NCI-H1417 treated with DMSO at 0.1 percent for 48 hours (cell line): ENCODE measurements around the gene RBM10.

ENCODE experiments used
- DNase-seq: peaks from one replicate; lab custom pipeline; 2025; lab: John Stamatoyannopoulos, UW

The RBM10 gene

DNA sequence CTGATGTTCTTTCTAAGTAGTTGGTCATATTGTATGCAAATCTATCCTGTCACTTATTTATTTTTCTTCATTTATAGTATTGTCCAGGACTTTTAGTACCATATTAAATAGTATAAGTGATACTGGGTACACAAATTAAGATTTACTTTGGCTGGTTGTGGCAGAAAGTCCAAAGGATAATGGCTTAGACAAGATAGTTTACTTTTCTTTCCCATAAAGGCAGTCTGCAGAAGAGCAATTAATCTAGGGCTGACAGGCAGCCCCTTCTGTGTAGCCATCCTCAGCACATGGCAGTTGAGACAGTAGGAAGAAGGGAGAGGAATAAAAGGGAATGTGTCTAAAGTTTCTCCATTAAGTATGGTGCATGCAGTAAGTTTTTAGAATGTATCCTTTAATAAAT is 6.4 kb downstream of the RBM10 start:
- no peak for DNase-seq

DNA sequence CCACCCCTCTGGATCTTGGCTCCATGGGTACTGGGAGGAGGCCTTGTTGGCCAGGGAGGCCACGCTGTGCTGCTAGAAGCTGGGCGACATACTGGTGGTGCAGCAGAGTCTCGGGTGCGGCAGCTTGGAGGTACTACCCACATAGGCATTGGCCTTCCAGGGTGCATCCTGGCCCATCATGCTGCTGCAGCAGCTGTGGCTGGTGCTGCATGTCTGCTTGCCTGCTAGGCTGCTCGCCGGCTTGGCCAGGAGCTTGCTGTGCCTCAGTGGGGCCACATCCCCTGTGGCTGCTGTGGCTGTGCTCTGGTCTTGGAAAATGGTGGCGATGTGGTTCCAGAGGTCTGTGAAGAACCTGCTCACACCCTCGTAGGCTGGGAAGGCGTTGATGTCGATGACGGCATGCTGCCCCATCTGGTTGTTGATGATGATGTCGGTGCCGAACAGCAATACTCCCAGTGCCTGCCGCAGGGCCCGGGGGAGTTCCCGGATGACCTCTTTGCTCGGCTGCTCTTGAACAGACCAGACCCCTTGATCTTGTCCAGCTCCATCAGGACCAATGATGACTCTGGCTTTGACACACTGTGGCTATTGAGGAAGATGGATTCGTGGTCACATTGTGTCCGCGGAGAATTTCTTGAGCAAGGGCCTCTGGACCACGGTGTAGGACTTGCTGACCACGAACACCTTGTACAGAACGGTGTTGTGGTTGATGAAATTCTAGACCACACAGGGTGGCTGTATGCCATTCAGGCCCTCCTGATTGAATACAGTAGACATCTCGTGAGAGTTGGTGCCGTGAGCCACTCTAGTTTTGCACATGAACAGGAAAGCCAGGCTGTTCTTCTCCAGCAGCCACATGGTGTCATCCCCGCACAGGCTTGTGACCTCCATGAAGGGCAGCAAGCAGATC is 11.8 kb downstream of the RBM10 start:
- no peak for DNase-seq

DNA sequence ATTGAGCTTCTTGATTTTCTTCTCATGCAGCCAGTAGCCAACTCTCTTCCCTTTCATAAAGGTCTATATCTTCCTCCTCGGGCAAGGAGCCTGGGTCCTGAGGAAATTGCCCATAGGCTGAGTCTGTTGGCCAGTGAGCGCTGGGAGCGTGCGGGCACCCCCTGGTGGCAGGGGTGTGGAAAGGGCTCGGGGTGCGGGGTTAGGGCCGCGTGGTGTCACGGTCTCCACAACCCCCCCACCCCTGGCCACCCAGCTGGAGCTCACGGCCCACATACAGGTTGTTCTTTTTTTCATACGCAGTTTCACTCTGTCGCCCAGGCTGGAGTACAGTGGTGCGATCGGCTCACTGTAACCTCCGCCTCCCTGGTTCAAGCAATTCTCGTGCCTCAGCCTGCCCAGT is 13.1 kb downstream of the RBM10 start:
- no peak for DNase-seq

DNA sequence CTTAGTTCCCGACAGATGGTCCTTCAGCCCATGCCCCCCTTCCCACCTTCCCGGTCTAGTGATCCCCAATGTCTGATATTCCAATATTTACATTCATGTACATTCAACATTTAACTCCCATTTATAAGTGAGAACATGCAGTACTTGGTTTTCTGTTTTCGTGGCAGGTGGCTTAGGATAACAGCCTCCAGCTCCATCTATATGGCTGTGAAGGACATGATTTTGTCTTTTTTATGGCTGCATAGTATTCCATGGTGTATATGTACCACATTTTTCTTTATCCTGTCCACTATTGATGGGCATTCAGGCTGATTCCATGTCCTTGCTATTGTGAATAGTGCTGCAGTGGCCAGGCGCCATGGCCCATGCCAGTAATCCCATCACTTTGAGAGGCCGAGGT is 13.8 kb downstream of the RBM10 start:
- DNase-seq = no peak

DNA sequence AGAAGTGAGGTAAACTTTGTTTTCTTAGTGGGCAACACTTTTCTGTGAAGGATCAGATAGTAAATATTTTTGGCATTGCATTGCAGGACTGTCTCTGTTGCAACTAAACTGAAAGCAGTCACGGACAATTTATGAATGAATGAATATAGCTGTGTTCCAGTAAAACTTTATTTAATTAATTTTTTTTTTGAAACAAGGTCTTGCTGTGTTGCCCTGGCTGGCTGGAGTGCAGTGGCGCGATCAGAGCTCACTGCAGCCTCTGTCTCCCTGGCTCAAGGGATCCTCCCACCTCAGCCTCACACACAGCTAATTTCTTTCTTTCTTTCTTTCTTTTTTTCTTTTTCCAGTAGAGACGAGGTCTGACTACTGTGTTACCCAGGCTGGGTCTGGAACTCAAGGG is 15.8 kb downstream of the RBM10 start:
- DNase-seq = no peak

DNA sequence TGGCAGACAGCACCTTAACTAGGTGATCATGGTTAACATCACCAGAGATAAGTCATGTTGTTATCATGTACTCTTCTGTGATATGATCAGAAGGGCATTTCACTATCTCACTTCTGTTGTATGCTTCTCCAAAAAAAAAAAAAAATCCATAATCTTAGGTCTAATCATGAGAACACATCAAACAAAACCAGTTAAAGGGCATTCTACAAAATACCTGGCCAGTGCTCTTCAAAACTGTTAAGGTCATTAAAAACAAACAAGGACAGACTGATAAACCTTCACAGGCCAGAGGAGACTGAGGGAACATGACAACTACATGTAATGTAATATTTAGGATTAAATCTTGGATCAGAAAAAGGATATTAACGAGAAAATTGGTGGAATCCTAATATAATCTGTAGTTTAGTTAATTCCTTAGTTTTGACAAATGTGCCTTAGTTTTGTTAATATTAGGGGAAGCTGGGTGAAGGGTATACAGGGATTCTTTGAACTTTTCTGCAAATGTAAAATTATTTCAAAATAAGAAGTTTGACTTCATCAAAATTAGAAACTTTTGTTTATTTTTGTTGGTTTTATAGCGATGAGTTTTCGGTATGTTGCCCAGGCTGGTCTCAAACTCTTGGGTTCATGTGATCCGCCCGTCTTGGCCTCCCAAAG is 18.0 kb downstream of the RBM10 start:
- DNase-seq = no peak

DNA sequence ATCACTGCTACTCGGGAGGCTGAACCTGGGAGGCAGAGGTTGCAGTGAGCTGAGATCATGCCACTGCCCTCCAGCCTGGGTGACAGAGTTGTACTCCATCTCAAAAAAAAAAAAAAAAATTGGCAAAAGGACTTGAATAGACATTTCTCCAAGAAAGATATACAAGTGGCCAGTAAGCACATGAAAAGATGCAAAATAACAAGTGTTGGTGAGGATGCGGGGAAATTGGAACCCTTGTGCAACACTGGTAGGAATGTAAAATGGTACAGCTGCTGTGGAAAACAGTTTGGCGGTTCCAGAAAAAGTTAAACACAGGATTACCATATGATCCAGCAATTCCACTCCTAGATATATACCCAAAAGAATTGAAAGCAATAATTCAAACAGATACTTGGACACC is 19.4 kb downstream of the RBM10 start:
- no peak for DNase-seq

DNA sequence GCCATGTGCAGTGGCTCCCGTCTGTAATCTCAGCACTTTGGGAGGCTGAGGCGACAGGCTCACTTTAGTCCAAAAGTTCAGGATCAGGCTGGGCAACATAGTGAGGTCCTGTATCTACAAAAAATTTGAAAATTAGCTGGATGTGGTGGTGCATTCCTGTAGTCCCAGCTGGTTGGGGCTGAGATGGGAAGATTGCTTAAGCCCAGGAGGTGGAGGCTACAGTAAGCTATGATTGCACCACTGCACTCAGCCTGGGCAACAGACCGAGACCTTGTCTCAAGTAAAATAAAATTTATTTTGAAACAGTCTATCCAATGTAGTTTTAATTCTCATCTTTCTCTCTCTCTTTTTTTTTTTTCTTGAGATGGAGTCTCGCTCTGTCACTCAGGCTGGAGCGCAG is 21.1 kb downstream of the RBM10 start:
- no peak for DNase-seq

DNA sequence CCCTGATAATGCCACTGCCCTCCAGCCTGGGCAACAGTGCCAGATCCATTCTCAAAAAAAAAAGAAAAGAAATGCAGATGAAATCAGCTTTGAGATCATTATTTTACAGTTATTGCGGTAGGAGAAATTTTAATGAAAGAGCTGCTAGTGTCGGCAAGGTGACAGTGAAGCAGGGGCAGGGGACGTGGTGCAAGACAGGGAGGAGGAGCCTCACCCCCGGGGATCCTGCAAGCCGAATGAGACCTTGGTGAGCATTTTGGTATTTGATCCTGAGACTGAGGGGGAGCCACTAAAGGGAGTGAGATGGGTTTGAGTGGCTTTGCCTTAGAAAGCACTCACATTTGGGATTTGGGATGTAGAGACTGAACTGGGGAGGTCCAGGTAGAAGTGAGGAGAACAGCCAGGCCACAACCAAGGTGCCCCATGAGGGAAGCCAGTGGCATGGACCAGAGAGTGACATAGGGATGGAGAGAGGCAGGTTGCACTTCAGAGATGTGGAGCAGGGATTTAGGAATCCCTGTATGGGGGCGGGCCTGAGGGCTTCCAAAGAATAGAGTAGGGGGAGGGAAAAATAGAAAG is 23.6 kb downstream of the RBM10 start:
- no peak for DNase-seq

DNA sequence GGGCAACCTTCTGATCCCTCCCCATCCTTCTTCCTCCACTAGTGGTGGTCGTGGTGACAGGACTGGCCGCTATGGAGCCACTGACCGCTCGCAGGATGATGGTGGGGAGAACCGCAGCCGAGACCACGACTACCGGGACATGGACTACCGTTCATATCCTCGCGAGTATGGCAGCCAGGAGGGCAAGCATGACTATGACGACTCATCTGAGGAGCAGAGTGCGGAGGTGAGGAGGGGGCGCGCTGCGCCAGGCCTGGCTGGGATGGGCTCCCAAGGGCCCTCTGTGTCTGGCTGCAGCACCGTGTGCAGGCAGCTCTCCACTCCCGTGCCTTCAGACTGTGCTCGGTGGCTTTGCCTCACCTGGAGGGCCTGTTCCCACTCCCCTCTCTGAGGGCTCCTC is 24.3 kb downstream of the RBM10 start:
- no peak for DNase-seq

DNA sequence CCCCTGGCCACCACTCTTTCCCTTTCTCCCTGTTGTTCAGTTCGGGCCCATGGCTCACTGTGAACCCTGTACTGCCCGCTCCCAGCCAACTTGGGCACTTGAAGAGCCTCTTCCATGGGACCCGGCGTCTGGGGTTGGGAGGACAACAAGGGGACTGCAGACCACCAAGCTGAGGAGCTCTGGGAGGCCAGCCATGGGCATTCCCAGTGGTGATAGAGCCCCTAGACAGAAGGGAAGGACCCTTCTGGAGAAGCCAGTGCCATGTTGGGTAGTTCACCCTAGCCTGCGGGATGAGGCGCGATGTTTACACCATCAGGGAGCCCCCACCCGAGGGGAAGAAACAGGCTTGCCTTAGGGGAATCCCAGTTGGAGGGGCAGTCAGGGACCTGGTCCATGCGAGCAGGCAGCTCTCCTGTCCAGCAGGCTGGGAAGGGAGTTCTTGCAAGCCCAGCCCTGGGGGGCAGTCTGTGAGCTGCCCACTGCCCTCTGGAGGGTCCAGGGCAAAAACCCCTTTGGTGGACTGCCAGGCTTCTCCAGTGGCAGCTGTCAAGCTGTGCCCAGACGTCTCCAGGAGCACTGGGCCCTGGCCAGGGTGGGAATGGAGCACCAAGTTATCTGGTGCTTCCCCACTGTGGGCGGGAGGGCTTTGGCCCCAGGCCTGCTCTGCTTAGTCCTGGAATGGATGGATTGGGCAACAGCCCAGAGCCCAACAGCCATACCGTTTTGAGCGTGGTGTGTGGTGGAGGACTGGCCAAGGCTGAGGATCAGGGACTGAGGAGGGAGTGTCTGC is 24.9 kb downstream of the RBM10 start:
- DNase-seq = no peak

DNA sequence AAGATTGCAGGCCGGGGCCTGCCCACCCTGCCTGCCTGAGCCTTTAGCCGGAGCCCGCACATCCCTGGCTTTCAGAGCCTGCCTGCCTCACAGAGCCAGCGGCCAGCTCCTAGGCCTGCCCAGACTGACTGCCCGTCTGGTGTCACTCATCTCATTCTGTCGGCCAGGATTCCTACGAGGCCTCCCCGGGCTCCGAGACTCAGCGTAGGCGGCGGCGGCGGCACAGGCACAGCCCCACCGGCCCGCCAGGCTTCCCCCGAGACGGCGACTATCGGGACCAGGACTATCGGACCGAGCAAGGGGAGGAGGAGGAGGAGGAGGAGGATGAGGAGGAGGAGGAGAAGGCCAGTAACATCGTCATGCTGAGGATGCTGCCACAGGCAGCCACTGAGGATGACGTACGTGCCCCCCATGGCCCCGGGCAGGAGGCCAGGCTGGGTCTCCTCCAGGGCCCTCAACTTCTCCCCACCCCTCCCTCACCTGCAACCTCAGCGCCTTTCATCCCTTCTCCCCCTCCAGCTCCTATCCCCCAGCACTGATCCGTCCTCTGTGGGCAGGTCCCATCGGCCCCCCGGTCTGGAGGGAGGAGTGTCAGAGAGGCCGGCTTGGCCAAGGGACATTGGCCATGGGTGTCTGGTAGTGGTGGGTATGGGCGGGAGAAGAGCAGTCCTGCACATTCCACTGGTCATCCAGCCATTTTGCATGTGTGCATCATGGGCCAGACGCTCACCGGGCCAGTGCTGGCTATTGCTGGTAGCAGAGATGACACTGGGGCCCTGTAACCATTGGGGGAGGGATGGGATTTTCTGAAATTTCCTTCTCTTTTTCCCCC is 26.1 kb downstream of the RBM10 start:
- no peak for DNase-seq

DNA sequence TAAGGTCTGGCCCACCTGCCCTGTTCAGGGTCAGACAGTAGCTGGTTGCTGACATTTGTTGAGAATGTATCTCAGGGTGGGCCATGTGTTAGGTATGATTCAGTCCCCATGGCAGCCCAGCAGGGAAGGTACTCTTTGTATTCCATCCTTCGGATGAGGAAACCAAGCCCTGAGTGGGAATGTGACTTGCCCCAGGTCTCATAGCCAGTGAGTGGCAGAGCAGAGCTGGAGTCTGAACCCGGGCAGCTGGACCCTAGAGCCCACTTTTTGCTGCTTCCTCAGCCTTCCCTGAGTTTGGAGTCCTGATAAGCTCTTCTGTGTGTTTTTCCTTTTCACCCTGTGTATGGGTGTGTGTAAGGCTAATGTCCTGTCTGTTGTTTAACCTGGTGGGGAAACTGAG is 27.0 kb downstream of the RBM10 start:
- no peak for DNase-seq

DNA sequence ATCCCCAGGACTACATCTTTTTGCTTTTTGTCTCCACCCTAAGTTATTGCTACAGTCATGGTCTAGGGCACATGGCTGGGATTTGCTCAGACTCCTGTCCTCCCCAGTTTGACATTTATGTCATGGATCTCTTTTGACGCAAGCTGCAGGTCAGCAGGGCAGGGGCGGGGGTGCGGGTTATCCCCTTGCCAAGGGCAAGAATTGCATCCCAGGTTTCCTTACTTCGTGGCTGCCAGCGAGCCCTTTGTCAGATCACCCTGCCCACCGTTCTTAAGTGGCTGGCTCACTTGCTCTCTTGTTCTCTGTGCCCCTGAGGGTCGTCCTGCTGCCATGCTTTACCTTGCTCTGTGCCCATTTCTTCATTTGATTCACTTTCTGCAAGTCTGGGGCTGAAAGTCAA is 27.5 kb downstream of the RBM10 start:
- DNase-seq = no peak

DNA sequence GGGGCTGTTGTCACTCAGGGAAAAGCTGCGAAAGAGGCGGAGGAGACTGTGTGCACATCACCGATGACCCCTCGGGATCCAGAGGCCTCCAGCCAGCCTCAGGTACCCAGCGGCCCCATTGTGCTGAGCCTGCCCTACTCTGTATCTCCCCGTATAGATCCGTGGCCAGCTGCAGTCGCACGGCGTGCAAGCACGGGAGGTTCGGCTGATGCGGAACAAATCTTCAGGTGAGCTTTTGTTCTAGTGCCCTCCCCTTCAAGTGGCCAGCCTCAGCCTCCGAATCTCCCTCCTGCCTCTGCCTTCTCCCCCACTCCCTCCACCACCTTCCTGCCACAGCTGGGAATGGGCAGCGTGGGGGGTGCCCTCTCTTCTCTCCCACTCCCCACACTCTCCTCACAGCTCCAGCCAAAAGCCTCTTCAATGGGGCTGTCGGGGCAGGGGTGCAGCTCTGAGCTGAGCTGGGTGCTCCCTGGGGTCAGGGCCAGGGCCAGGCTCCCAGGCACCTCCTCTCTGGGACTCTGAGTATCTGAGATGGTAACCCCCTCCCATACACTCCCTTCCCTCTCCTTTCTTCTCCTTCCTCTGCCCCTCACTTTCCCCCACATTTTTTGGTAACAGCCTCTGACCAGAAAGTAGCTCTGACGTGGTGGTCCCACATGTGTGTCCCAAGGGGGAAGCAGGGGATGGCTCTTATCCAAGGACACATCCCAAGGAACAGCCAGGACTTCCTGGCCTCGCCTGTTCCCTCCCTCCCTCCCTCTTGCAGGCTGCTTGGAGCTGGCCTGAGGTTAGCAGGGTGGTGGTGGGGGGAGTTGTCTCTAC is 28.2 kb downstream of the RBM10 start:
- no peak for DNase-seq

DNA sequence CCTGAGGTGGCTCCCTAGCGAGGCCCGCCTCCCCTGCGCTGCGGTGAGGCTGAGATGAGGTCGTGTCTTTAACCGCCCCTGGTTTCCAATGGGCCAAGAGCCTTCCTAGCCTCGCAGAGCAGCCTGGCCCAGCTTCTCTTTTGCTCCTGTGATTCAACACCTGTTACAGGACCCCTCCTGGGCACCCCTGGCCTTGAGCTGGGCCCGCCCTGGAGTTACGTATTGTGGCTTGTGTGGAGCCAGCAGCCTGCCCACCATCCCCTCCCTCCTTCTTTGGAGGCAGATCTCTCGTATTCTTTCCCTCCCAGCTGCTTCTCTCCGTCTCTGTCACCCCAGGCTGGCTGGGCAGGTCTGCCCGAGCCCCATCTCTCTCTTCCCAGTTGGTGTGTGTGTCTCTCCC is 29.4 kb downstream of the RBM10 start:
- no peak for DNase-seq

DNA sequence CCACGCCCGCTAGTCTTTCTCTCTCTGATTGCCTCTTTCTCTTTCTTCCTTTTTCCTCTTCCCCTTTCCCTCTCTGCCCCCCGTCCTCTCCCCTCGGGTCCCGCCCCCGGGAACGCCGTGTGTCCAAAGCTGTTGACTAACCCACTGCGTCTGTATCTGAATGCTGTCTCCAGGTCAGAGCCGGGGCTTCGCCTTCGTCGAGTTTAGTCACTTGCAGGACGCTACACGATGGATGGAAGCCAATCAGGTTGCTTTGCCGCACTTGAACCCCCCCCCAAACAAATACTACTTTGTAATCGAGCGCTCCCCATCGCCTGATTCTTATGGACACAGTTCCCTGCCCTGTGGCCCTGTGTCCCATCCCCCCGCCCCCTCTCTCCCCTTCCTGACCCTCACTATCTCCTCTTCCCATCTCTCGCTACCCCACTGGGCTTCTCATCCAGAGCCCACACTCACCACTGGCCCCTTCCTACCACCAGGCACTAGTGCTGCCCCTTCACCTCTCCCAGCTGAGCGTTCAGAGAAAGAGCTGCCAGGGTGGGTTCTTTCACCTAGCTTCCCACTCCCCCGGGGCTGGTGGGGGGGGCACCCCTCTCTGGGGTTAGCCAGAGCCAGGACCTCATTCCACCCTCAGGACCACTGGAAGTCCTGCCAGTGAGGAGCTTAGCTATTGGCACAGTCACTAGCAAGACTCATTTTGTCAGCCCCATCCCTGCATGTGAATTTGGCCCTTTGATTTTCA is 30.0 kb downstream of the RBM10 start:
- DNase-seq = no peak

DNA sequence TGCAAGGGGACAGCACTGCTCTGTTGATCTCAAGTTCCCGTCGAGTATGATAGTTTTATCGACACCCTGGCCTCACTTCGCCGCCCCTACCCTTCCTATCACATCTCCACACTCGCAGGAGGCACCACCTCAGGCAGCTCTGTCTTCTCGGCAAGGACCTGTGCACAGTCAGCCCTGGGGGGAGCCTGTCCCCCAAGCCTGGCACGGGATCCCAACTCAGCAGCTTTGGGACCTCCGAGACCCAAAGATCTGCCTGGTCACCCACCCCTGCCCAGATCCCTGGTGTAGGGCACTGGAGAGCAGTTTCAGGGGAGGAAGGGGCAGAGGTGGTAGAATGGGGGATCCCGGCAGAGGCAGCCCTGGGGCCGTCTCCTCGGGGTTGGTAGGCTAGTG is 30.6 kb downstream of the RBM10 start:
- DNase-seq = no peak

DNA sequence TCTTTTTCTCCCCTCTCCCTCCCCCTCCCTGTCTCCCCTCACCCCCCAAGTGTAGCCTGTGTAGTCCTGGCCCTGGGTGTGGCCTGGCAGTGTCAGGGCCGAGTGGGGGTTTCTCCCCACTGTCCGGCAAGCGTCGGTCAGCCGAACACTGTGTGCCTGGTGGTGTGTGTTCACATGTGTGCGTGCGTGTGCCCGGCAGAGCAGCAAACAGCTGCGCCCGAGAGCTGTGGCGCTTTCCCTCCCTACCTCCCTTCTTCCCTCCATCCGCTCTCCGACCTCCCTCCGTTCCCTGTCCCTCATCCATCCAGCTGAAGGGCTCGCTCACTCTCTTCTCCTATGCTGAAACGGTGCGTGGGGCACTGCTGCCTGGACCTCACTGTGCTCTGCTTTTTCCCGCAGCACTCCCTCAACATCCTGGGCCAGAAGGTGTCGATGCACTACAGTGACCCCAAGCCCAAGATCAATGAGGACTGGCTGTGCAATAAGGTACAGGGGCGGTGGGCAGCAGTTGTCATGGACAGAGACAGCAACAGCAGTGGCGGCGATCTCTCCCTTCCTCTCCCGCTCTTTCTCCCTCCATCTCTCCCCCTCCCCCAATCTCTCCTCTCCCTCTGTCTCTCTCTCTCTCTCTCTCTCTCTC is 31.2 kb downstream of the RBM10 start:
- no peak for DNase-seq

DNA sequence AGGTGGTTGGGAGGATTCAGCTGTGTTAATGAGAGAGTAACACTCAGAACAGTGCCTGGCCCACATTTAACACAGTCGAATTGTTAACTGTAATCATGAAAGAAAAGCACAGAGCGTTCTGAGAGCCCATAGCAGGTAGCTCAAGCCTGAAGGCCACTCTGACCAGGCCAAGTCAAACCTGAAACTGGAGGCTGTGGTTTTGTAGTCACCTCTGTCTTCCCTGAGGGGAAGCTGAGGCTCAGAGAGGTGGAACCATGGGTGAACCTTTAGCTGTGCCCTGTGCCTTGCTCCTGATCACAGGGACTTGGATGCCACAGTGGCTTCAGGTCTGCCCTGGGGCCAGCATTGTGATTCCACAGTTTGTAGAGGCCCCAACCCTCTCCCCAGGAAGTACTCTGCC is 32.1 kb downstream of the RBM10 start:
- no peak for DNase-seq
